Muscle layer of colon (tissue), 2 donors: ENCODE measurements around the gene ZNF425.

ENCODE experiments used
- H3K27ac ChIP-seq: one replicate; pipeline ENCODE4 v1.7.0; 2013; ENCODE audit warnings: low read depth, mild to moderate bottlenecking, low read length, moderate library complexity
- H3K27me3 ChIP-seq, 2 donors: one replicate each; pipeline ENCODE4 v1.7.0; 2013; ENCODE audit warnings: low read length in 2 of 2, mild to moderate bottlenecking in 2 of 2; ENCODE audit not compliant: insufficient read depth in 2 of 2, control insufficient read depth in 1 of 2
- H3K36me3 ChIP-seq: one replicate; pipeline ENCODE4 v1.7.0; 2013; ENCODE audit warnings: mild to moderate bottlenecking, low read length; ENCODE audit not compliant: insufficient read depth
- H3K4me1 ChIP-seq: one replicate; pipeline ENCODE4 v1.7.0; 2013; ENCODE audit warnings: mild to moderate bottlenecking, low read length; ENCODE audit not compliant: insufficient read depth
- H3K4me3 ChIP-seq, 2 donors: one replicate each; pipeline ENCODE4 v1.7.0; 2013; ENCODE audit warnings: low read length in 2 of 2, low read depth in 1 of 2, mild to moderate bottlenecking in 1 of 2, moderate library complexity in 1 of 2
- H3K9ac ChIP-seq: one replicate; pipeline ENCODE4 v1.7.0; 2013; ENCODE audit warnings: low read length
- H3K9me3 ChIP-seq: one replicate; pipeline ENCODE4 v1.7.0; 2013; ENCODE audit warnings: mild to moderate bottlenecking, low read length
- donor health status: abdominal sarcoma.
- donor health status: Adenocarcinoma of cecum.

The ZNF425 gene, protein sequence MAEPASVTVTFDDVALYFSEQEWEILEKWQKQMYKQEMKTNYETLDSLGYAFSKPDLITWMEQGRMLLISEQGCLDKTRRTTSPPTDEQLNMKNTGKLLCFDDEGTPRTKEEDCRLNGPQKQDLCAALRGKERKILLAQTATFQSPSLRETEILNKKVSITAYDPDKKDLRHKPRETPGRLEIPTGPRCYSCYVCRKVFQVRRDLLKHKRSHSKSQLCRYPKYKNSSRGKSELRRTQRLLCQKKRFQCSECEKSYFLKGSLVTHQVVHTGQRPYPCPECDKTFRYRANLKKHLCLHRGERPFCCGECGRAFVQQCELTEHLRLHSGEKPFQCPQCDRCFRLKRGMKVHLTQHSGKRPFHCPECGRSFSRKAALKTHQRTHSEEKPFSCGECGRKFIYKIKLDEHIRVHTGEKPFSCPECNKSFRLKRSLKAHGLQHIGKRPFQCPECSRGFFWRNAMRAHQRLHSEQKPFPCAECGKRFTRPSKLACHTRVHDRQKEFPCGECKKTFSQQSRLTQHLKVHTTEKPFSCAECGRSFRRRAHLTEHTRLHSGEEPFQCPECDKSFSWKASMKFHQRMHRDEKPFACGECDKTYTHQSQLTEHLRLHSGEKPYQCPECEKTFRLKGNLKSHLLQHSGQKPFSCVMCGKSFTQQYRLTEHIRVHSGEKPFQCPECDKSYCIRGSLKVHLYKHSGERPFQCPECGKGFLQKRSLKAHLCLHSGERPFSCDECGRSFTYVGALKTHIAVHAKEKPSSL

DNA sequence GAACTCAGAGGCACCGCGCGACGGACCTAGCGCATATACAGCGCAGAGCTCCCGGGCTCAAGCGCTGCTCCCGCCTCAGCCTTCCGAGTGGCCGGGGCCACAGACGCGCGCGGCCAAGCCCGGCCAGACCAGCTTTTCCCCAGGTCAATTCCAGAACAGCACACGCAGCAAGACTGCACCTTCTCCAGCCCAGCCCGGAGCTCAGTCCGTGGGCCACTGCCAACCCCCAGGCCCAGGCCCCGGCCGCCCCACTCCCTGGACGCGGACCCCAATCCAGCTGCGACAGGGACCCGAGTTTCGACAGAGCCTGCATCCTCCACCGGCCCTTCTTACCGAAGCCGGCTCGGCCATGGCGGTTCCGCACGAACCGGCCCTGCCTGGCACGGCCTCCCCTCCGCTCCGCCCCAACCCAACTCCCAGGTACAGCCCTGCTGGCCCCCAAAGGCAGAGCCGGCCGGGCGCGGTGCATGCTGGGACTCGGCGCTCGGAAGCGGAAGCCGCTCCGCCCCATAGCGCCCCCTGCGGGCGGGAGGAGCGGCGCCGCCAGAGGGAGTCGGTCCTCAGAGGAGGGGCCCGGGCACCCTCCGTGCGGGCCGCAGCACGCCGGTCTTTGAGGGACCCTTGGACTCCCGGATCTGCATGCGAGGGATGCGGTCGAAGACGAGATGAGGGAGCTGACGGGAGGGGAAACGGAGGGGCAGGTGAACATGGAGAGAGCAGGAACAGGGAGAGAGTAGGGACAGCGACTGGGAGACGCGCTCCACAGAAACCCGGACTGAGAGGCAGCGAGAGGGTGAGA is at the start of gene ZNF425:
Gene ZNF425, minus strand, starts transcription at position 462 of the 799 bp plus-strand sequence. Its CDS starts 111 bp downstream, at position 351.
- Histone ChIP-seq H3K4me3 (peak within 1 kb of the TSS; percentile 78 to 88), H3K9me3 (no peaks in the 10 kb centered on the region), H3K27ac (peak within 1 kb of the TSS; percentile 96), H3K27me3 (no peaks in the 10 kb centered on the region), H3K9ac (peak within 1 kb of the TSS; percentile 96), H3K4me1 (peaks cover 14% of the 10 kb centered on the region), H3K36me3 (no peaks in the 10 kb centered on the region)

DNA sequence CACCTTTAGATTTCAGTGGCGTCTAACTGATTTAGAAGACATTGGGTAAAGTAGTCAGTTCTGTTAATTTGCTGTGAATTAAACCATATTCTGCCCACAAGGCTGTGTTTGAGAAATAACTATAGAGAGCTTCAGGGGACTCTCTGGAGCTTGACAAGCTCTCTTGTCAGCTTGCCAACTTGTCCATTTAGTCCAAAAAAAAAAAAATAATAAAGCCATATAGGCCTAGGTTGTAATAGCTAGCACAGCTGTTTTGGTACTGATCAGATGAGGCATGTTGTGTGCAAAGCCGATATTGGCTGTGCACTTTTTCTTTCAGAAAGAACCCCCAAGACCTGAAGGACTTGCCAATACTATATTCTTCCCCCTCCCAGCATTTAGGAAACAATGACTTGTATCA is 49.0 kb upstream of the ZNF425 start:
- Histone ChIP-seq H3K27me3 (no peaks in the 10 kb centered on the region), H3K9me3 (no peaks in the 10 kb centered on the region), H3K4me3 (no peak overlapping the region), H3K36me3 (peaks cover 46% of the 10 kb centered on the region), H3K27ac (no peak overlapping the region), H3K4me1 (peaks cover 5% of the 10 kb centered on the region), H3K9ac (no peak overlapping the region)

DNA sequence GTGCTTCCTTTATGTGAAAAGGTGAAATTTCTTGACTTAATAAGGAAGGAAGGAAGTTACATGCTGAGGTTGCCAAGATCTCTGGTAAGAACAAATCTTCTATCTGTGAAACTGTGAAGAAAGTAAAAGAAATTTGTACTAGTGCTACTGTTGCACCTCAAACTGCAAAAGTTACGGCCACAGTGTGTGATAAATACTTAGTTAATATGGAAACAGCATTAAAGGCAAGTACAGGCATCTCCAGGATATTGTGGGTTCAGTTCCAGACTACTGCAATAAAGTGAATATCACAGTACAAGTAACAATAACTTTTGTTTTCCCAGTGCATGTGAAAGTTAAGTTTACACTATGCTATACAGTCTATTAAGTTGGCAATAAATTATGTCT is 46.4 kb upstream of the ZNF425 start:
- Histone ChIP-seq H3K4me1 (no peaks in the 10 kb centered on the region), H3K36me3 (peaks cover 34% of the 10 kb centered on the region), H3K9me3 (no peaks in the 10 kb centered on the region), H3K27ac (no peak overlapping the region), H3K9ac (no peak overlapping the region), H3K4me3 (no peak overlapping the region), H3K27me3 (no peaks in the 10 kb centered on the region)

DNA sequence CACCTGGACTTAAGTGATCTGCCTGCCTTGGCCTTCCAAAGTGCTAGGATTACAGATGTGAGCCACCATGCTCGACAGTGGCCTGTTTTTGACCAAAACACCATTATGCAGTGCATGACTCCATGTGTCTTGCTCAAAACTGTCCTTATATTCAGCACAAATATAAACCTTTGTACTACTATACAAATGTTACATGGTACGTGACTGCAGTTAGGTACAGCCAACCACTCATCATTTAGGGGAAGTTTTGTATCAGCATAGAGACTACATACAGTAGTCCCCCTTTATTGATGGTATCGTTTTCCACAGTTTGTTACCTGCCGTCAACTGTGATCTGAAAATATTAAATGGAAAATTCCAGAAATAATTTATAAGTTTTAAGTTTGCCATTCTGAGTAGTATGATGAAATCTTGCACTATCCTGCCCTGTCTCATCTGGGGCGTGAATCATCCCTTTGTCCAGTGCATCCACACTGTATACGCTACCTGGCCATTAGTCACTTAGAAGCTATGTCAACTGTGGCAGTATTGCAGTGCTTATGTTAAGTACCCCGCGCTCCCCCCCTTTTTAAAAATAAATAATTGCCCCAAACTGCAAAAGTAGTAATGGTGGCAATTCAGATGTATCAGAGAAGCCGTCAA is 45.9 kb upstream of the ZNF425 start:
- Histone ChIP-seq H3K4me1 (no peaks in the 10 kb centered on the region), H3K36me3 (peaks cover 33% of the 10 kb centered on the region), H3K4me3 (no peak overlapping the region), H3K9ac (no peak overlapping the region), H3K27me3 (no peaks in the 10 kb centered on the region), H3K9me3 (no peaks in the 10 kb centered on the region), H3K27ac (no peak overlapping the region)

DNA sequence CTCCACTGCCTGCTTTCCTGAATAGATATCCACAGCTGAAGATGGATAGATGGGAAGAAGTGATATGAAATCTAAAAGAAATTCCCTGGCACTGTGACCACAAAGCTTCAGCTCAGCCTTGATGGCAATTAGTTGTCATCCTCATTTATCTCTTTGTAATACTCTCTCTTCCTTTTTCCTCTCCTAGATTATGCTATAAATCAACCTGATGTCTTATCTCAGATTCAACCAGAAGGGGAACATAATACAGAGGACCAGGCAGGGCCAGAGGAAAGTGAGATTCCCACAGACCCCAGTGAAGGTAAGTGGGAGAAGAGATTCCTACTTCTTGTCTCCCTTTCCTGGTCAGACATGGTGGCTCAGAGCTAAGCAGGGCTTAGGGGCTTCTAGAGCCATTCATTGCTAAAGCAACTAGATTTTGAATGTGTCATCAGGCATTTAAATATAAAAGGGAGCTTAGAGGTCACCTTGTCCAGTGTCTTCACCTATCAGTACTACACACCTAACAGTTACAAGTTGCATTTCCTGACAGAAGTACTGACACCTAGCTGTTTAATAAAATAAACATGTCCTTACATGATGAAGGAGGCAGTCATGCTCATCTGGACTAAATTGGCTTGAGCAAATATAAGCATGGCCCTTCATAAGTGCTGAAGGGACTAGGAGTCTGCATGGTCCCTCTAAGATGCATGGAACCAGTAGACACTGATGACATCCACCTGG is 40.7 kb upstream of the ZNF425 start:
- Histone ChIP-seq H3K27ac (no peak overlapping the region), H3K9ac (no peak overlapping the region), H3K36me3 (peaks cover 29% of the 10 kb centered on the region), H3K4me3 (no peak overlapping the region), H3K27me3 (no peaks in the 10 kb centered on the region), H3K9me3 (no peaks in the 10 kb centered on the region), H3K4me1 (no peaks in the 10 kb centered on the region)

DNA sequence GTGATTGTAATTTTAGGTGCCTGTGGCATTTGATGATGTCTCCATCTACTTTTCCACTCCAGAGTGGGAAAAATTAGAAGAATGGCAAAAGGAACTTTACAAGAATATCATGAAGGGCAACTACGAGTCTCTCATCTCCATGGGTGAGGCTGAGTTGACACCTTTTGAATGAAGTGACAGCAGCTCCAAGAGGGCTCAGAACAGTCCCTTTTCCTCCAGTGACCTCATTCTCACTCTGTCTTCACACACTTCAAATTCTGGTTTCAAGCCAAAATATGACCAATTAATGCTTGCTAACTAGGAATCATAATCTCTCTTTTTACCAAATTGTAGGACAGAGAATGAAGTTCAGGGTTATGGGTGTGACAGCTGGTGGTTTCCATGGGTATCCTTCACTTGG is 40.0 kb upstream of the ZNF425 start:
- H3K36me3 ChIP-seq, result peaks cover 27% of the 10 kb centered on the region
- no peaks in the 10 kb centered on the region for H3K4me1 ChIP-seq
- H3K9me3 ChIP-seq, result no peaks in the 10 kb centered on the region
- no peak overlapping the region for H3K9ac ChIP-seq
- H3K27ac ChIP-seq, result no peak overlapping the region
- H3K4me3 ChIP-seq, result no peak overlapping the region
- no peaks in the 10 kb centered on the region for H3K27me3 ChIP-seq

DNA sequence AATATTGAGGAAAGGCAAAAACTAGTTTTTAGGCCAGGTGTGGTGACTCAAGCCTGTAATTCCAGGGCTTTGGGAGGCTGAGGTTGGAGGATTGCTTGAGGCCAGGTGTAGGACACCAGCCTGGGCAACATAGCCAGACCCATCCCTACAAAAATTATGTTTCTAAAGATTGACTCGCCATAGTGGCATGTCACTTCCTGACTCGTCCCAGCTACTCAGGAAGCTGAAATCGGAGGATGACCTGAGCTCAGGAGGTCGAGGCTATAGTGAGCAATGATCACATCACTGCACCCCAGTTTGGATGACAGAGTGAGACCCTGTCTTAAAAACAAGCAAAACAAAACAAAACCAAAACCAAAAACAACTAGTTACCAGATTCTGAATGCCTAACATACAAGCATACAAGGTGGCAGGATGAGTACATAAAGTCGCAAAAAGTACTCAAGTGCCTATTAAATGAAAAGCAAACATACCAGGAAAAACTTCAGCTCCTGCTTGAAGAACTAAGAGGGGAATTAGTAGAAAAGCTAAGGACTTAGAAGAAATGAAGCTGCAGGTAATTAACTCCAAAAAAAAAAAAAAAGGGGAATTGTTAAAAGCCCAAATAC is 35.2 kb upstream of the ZNF425 start:
- Histone ChIP-seq H3K9me3 (no peaks in the 10 kb centered on the region), H3K4me1 (no peaks in the 10 kb centered on the region), H3K4me3 (no peak overlapping the region), H3K27ac (no peak overlapping the region), H3K36me3 (peaks cover 12% of the 10 kb centered on the region), H3K9ac (no peak overlapping the region), H3K27me3 (no peaks in the 10 kb centered on the region)

DNA sequence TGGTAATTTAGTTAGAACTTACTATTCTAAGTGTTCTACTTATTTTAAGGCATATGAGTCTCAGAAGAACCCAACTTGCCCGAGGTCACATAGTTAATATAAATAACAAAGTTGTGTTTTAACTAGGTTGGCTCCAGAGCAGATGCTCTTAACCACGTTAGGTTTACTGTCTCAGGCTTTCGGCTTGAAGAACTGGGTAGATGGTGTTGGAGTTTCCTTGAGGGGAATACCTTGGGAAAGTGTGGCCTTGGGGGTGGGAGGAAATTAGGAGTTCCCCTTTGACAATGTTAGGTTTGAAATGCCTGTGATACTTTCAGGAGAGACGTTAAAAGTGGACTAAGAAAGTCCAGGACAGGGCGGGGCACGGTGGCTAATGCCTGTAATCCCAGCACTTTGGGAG is 30.8 kb upstream of the ZNF425 start:
- peaks cover 16% of the 10 kb centered on the region for H3K36me3 ChIP-seq
- H3K9ac ChIP-seq, result no peak overlapping the region
- no peaks in the 10 kb centered on the region for H3K27me3 ChIP-seq
- H3K9me3 ChIP-seq, result no peaks in the 10 kb centered on the region
- no peaks in the 10 kb centered on the region for H3K4me1 ChIP-seq
- no peak overlapping the region for H3K4me3 ChIP-seq
- H3K27ac ChIP-seq, result no peak overlapping the region

DNA sequence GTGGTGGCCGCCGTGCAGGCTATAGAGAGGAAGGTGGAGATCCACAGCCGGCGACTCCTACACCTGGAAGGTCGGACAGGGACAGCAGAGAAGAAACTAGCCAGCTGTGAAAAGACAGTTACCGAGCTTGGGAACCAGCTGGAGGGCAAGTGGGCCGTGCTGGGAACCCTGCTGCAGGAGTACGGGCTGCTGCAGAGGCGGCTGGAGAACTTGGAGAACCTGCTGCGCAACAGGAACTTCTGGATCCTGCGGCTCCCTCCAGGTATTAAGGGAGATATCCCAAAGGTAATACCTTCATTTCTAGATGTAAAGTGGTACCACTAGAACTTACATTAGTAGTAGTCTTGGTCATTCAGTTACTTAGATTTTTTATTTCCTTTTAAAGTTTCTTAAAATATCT is 27.9 kb upstream of the ZNF425 start:
- Histone ChIP-seq H3K27ac (no peak overlapping the region), H3K27me3 (no peaks in the 10 kb centered on the region), H3K4me3 (no peak overlapping the region), H3K4me1 (peaks cover 5% of the 10 kb centered on the region), H3K36me3 (peaks cover 16% of the 10 kb centered on the region), H3K9ac (no peak overlapping the region), H3K9me3 (no peaks in the 10 kb centered on the region)

DNA sequence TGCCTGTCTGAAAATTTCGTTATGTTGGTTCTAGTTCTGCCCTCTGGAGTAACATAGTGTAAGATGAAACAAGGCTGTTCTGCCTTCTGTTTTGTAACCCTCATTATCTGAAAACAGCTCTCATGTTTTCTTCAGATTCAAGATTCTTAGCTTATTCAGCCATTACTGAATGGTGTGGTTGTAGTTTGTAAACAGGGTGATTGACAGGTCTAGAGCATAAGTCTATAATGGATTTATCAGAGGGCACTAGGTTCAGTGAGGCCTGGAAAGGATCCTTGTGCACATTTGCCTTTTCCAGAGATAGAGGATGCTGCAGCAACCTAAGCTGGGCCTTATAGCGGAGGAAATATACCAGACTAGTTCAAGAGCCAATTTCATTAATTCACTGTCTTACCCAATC is 27.2 kb upstream of the ZNF425 start:
- Histone ChIP-seq H3K27ac (no peak overlapping the region), H3K36me3 (peaks cover 16% of the 10 kb centered on the region), H3K4me3 (no peak overlapping the region), H3K9me3 (no peaks in the 10 kb centered on the region), H3K9ac (no peak overlapping the region), H3K4me1 (peaks cover 5% of the 10 kb centered on the region), H3K27me3 (no peaks in the 10 kb centered on the region)
